Heart right ventricle (tissue), 16 donors: ENCODE measurements around the gene SGSH. TPM values are rescaled to one million over a fixed set of nuclear protein-coding genes. Genes with fewer than 3 reads are reported as not detected.

Experiments used
- ATAC-seq, 8 donors: fragments of 200-7000 bp; cut with Tn5 transposase; one replicate each; pipeline ENCODE4 v1.9.1; 2020; ENCODE audit warnings: mild to moderate bottlenecking in 8 of 8, moderate library complexity in 8 of 8, moderate number of reproducible peaks in 1 of 8
- DNase-seq, 2 donors: peaks; one replicate each; pipeline ENCODE4 v3.0.0-alpha.2; 2020
- H3K27ac ChIP-seq, 10 donors: fragments of 200-600 bp; sonication (generic) in 2 of 10; one replicate each; pipeline versions ENCODE4 v1.5.0 to v1.8.0; 2020 to 2022; ENCODE audit warnings: mild to moderate bottlenecking in 3 of 10
- H3K27me3 ChIP-seq, 7 donors: fragments of 200-600 bp; one replicate each; pipeline ENCODE4 v1.8.0; 2021 to 2022; ENCODE audit warnings: mild to moderate bottlenecking in 2 of 7
- H3K36me3 ChIP-seq, 9 donors: fragments of 200-600 bp; sonication (generic) in 1 of 9; one replicate each; pipeline versions ENCODE4 v1.5.0 to v1.8.0; 2020 to 2022; ENCODE audit warnings: mild to moderate bottlenecking in 2 of 9
- H3K4me1 ChIP-seq, 9 donors: fragments of 200-600 bp; sonication (generic) in 1 of 9; one replicate each; pipeline versions ENCODE4 v1.5.0 to v1.8.0; 2020 to 2022; ENCODE audit warnings: mild to moderate bottlenecking in 4 of 9
- H3K4me3 ChIP-seq, 10 donors: fragments of 200-600 bp; sonication (generic) in 2 of 10; one replicate each; pipeline versions ENCODE4 v1.5.0 to v1.8.0; 2020 to 2022; ENCODE audit warnings: mild to moderate bottlenecking in 7 of 10, moderate library complexity in 2 of 10
- H3K9me3 ChIP-seq, 11 donors: fragments of 200-600 bp in 10 of 11; sonication (generic) in 2 of 11; one replicate each; pipeline versions ENCODE4 v1.5.0 to v1.8.0; 2013 to 2022; ENCODE audit warnings: mild to moderate bottlenecking in 2 of 11, control low read depth in 1 of 11, moderate library complexity in 1 of 11
- WGBS, 2 donors: extraction: QIAGEN DNeasy Blood & Tissue Kit; methylation state at CpG; one replicate each; pipeline ENCODE4 v1.1.7; 2013; ENCODE audit warnings: inconsistent platforms in 1 of 2; 5-methylcytosine and 5-hydroxymethylcytosine counted together
- intact Hi-C, 10 donors: fragments of 100-400 bp; cut with DNase I; formaldehyde crosslinking; loops; one replicate each; pipeline versions ENCODE4 v1.11.1 to v1.14.2; 2022
- long read RNA-seq, 3 donors: library from polyadenylated mRNA; unstranded; transcript quantifications; one replicate each; pipeline ENCODE4 v2.0.0, GENCODE V29; 2020 to 2021
- polyA plus RNA-seq, 2 donors: library from polyadenylated mRNA; stranded (reverse); fragments of 200-250 nt; gene quantifications; one replicate each; pipeline ENCODE4 v1.2.3, GENCODE V29; 2013
- total RNA-seq, 10 donors: library from RNA; stranded (reverse); fragmentation: NEBNext Ultra II Directional in 3 of 10; extraction: Animal tissue kit (Norgen Biotek cat#: 25700) in 3 of 10; gene quantifications; one replicate each; pipeline versions ENCODE4 v1.2.1 to v1.2.4, GENCODE V29; 2021 to 2023
- TF ChIP-seq, protein P1 (sequence below), 9 donors: fragments of 200-600 bp; sonication (generic) in 2 of 9; IDR thresholded peaks; one replicate each; pipeline versions ENCODE4 v1.5.0 to v1.8.0; 2021 to 2022; ENCODE audit warnings: antibody characterized with exemption in 9 of 9, mild to moderate bottlenecking in 5 of 9, moderate library complexity in 1 of 9
- donor health status: Arrhythmogenic right ventricular cardiomyopathy.
- donor health status: ischemic (EF 13 %, LVEDD 7.1; RV severe dilation, severe dysfunction).
- donor health status: healthy with polysubstance abuse.
- donor health status: DM: no; HTN: yes; CAD: no.
- donor health status: DM: no; HTN: no; CAD: no.
- donor health status: ischemic (EF 25% LVEDD 6.9; RV normal size, moderate dysfunction).
- donor health status: ischemic (EF 25% LVEDD 5.7; RV mildly dilated, moderate dysfunction).
- donor health status: healthy.
- donor health status: DM: yes; HTN: yes; CAD: no.
- donor health status: Ischemic cardiomyopathy.
- donor health status: ischemic (EF 35%, LVEDD 5.7; RV mildly dilated, moderate dysfunction).
- donor health status: nonischemic (EF 11% LVEDD 7.7; RV severe dilation, severe dysfunction).
- donor health status: DM: yes; HTN: yes; CAD: no.
- donor health status: PGD.
- donor health status: ischemic (EF 29% LVEDD 5.4; RV normal size, mild dysfunction).
- donor health status: nonischemic (EF 23%, LVEDD 6.1; RV moderate dilation, normal function).

Gene SGSH
- total RNA-seq, result 10 to 100 TPM in 9 of 10 donors, 1 to 10 TPM in 1; 7.3 to 18.0 (median 14.0) TPM
- polyA plus RNA-seq, result 10 to 100 TPM in 1 of 2 donors, 1 to 10 TPM in 1; 10.0 to 21.7 TPM
- long read RNA-seq, donor 1, transcript SGSH-201 (8 exons, 2,784 nt), result major isoform, 5 of 15 reads
- long read RNA-seq, donor 1, partial matches to known transcripts, result 9 of 15 reads
- long read RNA-seq, donor 1, other reads (novel, unspliced or antisense), result 1 of 15 reads
- long read RNA-seq, donor 2, transcript SGSH-201 (8 exons, 2,784 nt), result major isoform, 6 of 25 reads
- long read RNA-seq, donor 2, partial matches to known transcripts, result 6 of 25 reads
- long read RNA-seq, donor 2, other reads (novel, unspliced or antisense), result 13 of 25 reads
- long read RNA-seq, donor 3, transcript SGSH-201 (8 exons, 2,784 nt), result major isoform, 5 of 30 reads
- long read RNA-seq, donor 3, partial matches to known transcripts, result 8 of 30 reads
- long read RNA-seq, donor 3, other reads (novel, unspliced or antisense), result 17 of 30 reads

- ATAC-seq, result peak; percentile 84 to 94 (median 92)
- WGBS, 2 donors, result 1% methylated on average over 69 to 77 of the region's 77 CpGs
- intact Hi-C loops, result loop anchor here in 3 of 10 donors (2.0 to 10.0 kb wide), 3 partner anchors 42 to 73 kb away; partner anchors contain the start of genes EIF4A3 (in 1 of the 3) and RNF213 (in 1 of the 3)
These were observed at the start of gene SGSH, which contains the start of gene SLC26A11 for GRCh38 chr17:80220054-80220735. Gene SGSH, minus strand, starts transcription at chr17:80220333. Its CDS starts 20 bp downstream, at chr17:80220313. Gene SLC26A11, plus strand, starts transcription at chr17:80220427. Its CDS starts 1,134 bp downstream, at chr17:80221561.

GRCh38 chr17:80269405-80269807, 49.3 kb upstream of the SGSH start:
- TF ChIP-seq, protein P1, sequence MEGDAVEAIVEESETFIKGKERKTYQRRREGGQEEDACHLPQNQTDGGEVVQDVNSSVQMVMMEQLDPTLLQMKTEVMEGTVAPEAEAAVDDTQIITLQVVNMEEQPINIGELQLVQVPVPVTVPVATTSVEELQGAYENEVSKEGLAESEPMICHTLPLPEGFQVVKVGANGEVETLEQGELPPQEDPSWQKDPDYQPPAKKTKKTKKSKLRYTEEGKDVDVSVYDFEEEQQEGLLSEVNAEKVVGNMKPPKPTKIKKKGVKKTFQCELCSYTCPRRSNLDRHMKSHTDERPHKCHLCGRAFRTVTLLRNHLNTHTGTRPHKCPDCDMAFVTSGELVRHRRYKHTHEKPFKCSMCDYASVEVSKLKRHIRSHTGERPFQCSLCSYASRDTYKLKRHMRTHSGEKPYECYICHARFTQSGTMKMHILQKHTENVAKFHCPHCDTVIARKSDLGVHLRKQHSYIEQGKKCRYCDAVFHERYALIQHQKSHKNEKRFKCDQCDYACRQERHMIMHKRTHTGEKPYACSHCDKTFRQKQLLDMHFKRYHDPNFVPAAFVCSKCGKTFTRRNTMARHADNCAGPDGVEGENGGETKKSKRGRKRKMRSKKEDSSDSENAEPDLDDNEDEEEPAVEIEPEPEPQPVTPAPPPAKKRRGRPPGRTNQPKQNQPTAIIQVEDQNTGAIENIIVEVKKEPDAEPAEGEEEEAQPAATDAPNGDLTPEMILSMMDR (IDR thresholded peaks at IDR 0.05), result no peak
- Histone ChIP-seq H3K27ac (no peak overlapping the region), H3K4me1 (peaks cover 0 to 47% (median 11%) of the 10 kb centered on the region in 9 donors), H3K36me3 (peaks cover 0 to 94% (median 14%) of the 10 kb centered on the region in 9 donors), H3K9me3 (no peaks in the 10 kb centered on the region), H3K27me3 (no peaks in the 10 kb centered on the region), H3K4me3 (no peak overlapping the region)
- 85 to 87% methylated on average over 2 of the region's 2 CpGs for WGBS, 2 donors
- ATAC-seq, result no peak
- intact Hi-C loops, result loop anchor here in 2 of 10 donors (10.0 kb wide), 2 partner anchors 55 to 125 kb away; partner anchors contain the start of gene EIF4A3 (in 1 of the 2)
- no peak for DNase-seq

More at GRCh38 chr17:80220054-80220735, at the start of gene SGSH, which contains the start of gene SLC26A11:
- Histone ChIP-seq H3K36me3 (peaks cover 0 to 41% (median 3%) of the 10 kb centered on the region in 9 donors), H3K27ac (peak within 1 kb of the TSS in 9 of 10 donors; percentile 72 to 91 (median 81)), H3K9me3 (no peaks in the 10 kb centered on the region), H3K27me3 (peaks cover 0 to 9% (median 0%) of the 10 kb centered on the region in 7 donors), H3K4me3 (peak within 1 kb of the TSS; percentile 66 to 99 (median 92)), H3K4me1 (peaks cover 6 to 30% (median 19%) of the 10 kb centered on the region in 9 donors)
- TF ChIP-seq, protein P1 (IDR thresholded peaks at IDR 0.05), result peak in 4 of 9 donors; percentile 7 to 37 (median 19)
- DNase-seq, result peak; percentile 82 to 87

GRCh38 chr17:80268427-80268826, 48.3 kb upstream of the SGSH start:
- TF ChIP-seq, protein P1 (IDR thresholded peaks at IDR 0.05), result no peak
- peaks cover 0 to 86% (median 14%) of the 10 kb centered on the region in 9 donors for H3K36me3 ChIP-seq
- no peak for ATAC-seq
- WGBS, 2 donors, result 86% methylated on average over 4 of the region's 4 CpGs
- no peak for DNase-seq
- intact Hi-C loops, result loop anchor here in 2 of 10 donors (10.0 kb wide), 2 partner anchors 54 to 124 kb away; partner anchors contain the start of gene EIF4A3 (in 1 of the 2)
- H3K27ac ChIP-seq, result no peak overlapping the region
- H3K4me1 ChIP-seq, result peaks cover 3 to 51% (median 20%) of the 10 kb centered on the region in 9 donors
- no peaks in the 10 kb centered on the region for H3K27me3 ChIP-seq
- H3K9me3 ChIP-seq, result no peaks in the 10 kb centered on the region
- H3K4me3 ChIP-seq, result no peak overlapping the region

DNA sequence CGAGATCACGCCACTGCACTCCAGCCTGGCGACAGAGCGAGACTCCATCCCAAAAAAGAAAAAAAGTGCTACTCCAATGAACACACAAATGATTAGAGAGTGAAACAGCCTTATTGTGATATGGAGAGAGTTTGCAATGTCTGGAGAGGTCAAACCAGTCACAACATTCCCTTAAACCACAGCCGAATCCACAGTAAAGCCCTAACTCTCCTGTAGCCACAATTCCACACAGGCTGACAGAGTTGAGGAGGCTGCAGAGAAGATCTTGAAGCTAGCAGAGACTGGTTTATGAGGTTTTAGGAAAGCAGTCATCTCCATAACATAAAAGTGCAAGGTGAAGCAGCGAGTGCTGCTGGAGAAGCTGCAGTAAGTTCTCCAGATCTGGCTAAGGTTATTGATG, 47.3 kb upstream of the SGSH start:
- Histone ChIP-seq H3K4me3 (no peak overlapping the region), H3K9me3 (no peaks in the 10 kb centered on the region), H3K27me3 (no peaks in the 10 kb centered on the region), H3K36me3 (peaks cover 0 to 75% (median 14%) of the 10 kb centered on the region in 9 donors), H3K4me1 (peaks cover 8 to 60% (median 30%) of the 10 kb centered on the region in 9 donors), H3K27ac (no peak overlapping the region)
- TF ChIP-seq, protein P1 (IDR thresholded peaks at IDR 0.05), result no peak
- no peak for ATAC-seq
- no peak for DNase-seq
- intact Hi-C loops, result loop anchor here in 2 of 10 donors (10.0 kb wide), 2 partner anchors 53 to 123 kb away; partner anchors contain the start of gene EIF4A3 (in 1 of the 2)
- 96 to 99% methylated on average over 6 of the region's 6 CpGs for WGBS, 2 donors
